ENCODE measurements around the gene NUB1. TPM values are rescaled to one million over a fixed set of nuclear protein-coding genes. Genes with fewer than 3 reads are reported as not detected.

NUB1 gene
- total and polyA plus RNA-seq, 12 donors: 22.5 to 127 (median 48.6) TPM

DNA sequence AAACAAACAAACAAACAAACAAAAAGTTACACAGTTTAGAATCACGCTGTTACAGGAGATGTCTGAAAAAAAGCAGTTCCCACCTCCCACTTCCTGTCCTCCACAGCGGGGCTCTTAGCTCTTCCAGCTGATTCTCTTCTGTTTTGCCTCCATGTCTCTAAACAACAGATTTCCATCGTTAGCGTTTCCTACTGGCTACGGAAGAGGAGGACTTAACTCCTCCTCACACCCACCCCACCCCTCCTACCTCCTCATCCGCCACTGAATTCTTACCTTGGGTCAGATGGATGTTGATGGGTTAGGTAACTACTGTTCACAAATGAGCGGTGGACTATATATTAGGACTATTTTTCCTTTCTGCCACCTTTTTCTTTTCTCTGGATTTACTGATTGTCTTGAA is 36.8 kb upstream of the NUB1 start:
- no peak for TF ChIP-seq POLR2A (IDR thresholded peaks at IDR 0.05)
- TF ChIP-seq, protein P1, sequence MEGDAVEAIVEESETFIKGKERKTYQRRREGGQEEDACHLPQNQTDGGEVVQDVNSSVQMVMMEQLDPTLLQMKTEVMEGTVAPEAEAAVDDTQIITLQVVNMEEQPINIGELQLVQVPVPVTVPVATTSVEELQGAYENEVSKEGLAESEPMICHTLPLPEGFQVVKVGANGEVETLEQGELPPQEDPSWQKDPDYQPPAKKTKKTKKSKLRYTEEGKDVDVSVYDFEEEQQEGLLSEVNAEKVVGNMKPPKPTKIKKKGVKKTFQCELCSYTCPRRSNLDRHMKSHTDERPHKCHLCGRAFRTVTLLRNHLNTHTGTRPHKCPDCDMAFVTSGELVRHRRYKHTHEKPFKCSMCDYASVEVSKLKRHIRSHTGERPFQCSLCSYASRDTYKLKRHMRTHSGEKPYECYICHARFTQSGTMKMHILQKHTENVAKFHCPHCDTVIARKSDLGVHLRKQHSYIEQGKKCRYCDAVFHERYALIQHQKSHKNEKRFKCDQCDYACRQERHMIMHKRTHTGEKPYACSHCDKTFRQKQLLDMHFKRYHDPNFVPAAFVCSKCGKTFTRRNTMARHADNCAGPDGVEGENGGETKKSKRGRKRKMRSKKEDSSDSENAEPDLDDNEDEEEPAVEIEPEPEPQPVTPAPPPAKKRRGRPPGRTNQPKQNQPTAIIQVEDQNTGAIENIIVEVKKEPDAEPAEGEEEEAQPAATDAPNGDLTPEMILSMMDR (IDR thresholded peaks at IDR 0.05): no peak
- Histone ChIP-seq H3K4me3 (no peak overlapping the region), H3K36me3 (replicated peaks in 1 of 2) (no peaks in the 10 kb centered on the region), H3K27me3 (peaks cover 6% of the 10 kb centered on the region), H3K9me3 (replicated peaks in 1 of 3) (no peaks in the 10 kb centered on the region), H3K4me1 (replicated peaks in 1 of 2) (peaks cover 4 to 8% of the 10 kb centered on the region in 2 donors), H3K27ac (no peak overlapping the region)
- no peak for DNase-seq
- 37 to 55% (median 46%) methylated on average over 7 of the region's 7 CpGs for WGBS, 4 donors
- intact Hi-C loops (cut with DNase I): loop anchor here (5.0 to 10.0 kb wide), 3 partner anchors 58 to 180 kb away; partner anchors contain the start of gene SMARCD3 (in 2 of the 2)

DNA sequence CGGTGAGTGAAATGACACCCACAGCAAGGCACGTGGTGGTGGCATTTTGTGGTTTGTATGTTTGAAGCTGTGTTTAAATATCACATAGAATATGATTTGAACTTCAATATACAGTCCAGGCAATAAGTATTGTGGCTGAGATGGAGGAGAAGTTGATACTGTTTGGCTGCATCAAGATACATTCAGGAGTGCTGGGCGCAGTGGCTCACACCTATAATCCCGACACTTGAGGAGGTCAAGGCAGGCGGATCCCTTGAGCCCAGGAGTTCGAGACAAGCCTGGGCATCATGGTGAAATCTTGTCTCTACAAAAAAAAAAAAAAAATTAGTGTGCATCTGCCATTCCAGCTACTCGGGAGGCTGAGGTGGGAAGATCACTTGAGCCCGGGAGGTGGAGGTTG is 35.2 kb upstream of the NUB1 start:
- H3K27me3 ChIP-seq: peaks cover 6% of the 10 kb centered on the region
- no peak overlapping the region for H3K27ac ChIP-seq
- 77 to 82% (median 81%) methylated on average over 8 of the region's 8 CpGs for WGBS, 4 donors
- H3K36me3 ChIP-seq (replicated peaks in 1 of 2): no peaks in the 10 kb centered on the region
- intact Hi-C loops (cut with DNase I): loop anchor here (10.0 kb wide), 2 partner anchors 132 to 182 kb away; no protein-coding TSS in a partner anchor
- TF ChIP-seq POLR2A (IDR thresholded peaks at IDR 0.05): no peak
- TF ChIP-seq, protein P1 (IDR thresholded peaks at IDR 0.05): no peak
- H3K4me1 ChIP-seq (replicated peaks in 1 of 2): peaks cover 4 to 8% of the 10 kb centered on the region in 2 donors
- no peaks in the 10 kb centered on the region for H3K9me3 ChIP-seq (replicated peaks in 1 of 3)
- no peak for DNase-seq
- H3K4me3 ChIP-seq: no peak overlapping the region

DNA sequence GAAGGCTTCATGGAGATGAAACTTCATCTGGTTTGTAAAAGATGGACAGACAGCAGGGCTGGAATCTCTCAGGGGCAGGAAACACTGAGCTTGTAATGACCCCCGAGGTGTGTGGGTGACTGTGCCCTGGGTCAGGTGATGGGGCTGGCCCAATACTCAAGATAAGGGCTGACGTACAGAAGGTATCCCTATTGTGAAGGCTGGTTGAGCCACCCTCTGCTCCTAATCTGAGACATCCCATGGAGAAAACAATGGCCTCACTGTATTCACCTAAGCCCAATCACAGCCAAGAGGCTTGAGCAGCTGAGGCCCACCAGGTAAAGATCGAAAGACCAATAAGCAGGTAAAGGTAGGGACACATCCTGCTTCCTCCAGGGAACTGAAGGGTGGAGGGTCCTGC is 34.8 kb upstream of the NUB1 start:
- Histone ChIP-seq H3K4me1 (replicated peaks in 1 of 2) (peaks cover 4 to 8% of the 10 kb centered on the region in 2 donors), H3K27me3 (peaks cover 6% of the 10 kb centered on the region), H3K27ac (no peak overlapping the region), H3K9me3 (replicated peaks in 1 of 3) (no peaks in the 10 kb centered on the region), H3K36me3 (replicated peaks in 1 of 2) (no peaks in the 10 kb centered on the region), H3K4me3 (no peak overlapping the region)
- 68 to 83% (median 75%) methylated on average over 3 of the region's 3 CpGs for WGBS, 4 donors
- peak in 1 of 7 donors; percentile 2 for DNase-seq
- TF ChIP-seq, protein P1 (IDR thresholded peaks at IDR 0.05): no peak
- TF ChIP-seq POLR2A (IDR thresholded peaks at IDR 0.05): no peak
- intact Hi-C loops (cut with DNase I): loop anchor here (10.0 kb wide), 2 partner anchors 132 to 182 kb away; no protein-coding TSS in a partner anchor

DNA sequence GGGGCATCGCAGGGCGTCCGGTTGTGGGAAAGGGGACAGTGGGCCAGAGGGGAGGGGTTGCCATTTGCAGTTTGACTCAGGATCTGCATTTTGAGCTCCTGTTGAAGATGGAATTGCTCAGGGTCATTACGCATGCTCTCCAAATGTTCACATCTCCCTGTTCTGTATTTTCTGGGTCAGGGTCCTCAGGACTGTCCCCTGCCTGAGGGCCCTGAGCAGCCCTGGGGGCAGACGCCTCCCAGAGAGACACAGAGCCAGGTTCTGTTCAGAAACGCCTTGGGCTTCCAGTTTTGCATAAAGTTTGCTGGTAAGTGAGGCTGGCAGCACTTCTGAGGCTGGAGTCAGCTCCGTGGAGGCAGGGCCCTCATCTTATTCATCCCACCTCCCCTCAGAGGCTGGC is 34.1 kb upstream of the NUB1 start:
- Histone ChIP-seq H3K27me3 (peaks cover 6% of the 10 kb centered on the region), H3K36me3 (replicated peaks in 1 of 2) (no peaks in the 10 kb centered on the region), H3K27ac (no peak overlapping the region), H3K9me3 (replicated peaks in 1 of 3) (no peaks in the 10 kb centered on the region), H3K4me1 (replicated peaks in 1 of 2) (peaks cover 4 to 8% of the 10 kb centered on the region in 2 donors), H3K4me3 (no peak overlapping the region)
- 78 to 89% (median 84%) methylated on average over 4 to 7 of the region's 7 CpGs for WGBS, 4 donors
- intact Hi-C loops (cut with DNase I): loop anchor here (10.0 kb wide), 2 partner anchors 133 to 183 kb away; no protein-coding TSS in a partner anchor
- TF ChIP-seq, protein P1 (IDR thresholded peaks at IDR 0.05): no peak
- no peak for TF ChIP-seq POLR2A (IDR thresholded peaks at IDR 0.05)
- DNase-seq: peak in 2 of 7 donors; percentile 4 to 17
